PC-3 (cell line): ENCODE measurements around the gene CLSTN1.

Experiments
- CTCF ChIP-seq: fragments of 300-600 bp; sonication (generic); conservative IDR thresholded peaks from 2 replicates; pipeline ENCODE4 v1.5.1; 2017; ENCODE audit warnings: antibody characterized with exemption, low read depth, mild to moderate bottlenecking, low read length
- EZH2 ChIP-seq: fragments of 300-600 bp; sonication (generic); IDR thresholded peaks from one replicate; pipeline ENCODE4 v1.6.1; 2017; ENCODE audit warnings: antibody characterized with exemption, mild to moderate bottlenecking, low read length; ENCODE audit not compliant: unreplicated experiment
- EZH2phosphoT487 ChIP-seq: fragments of 300-600 bp; sonication (generic); IDR thresholded peaks from 2 replicates; pipeline ENCODE4 v1.6.1; 2018; ENCODE audit warnings: mild to moderate bottlenecking, antibody characterized with exemption, low read length, borderline replicate concordance

- no peak for TF ChIP-seq CTCF
- TF ChIP-seq EZH2: no peak
- no peak for TF ChIP-seq EZH2phosphoT487
Measured at GRCh38 chr1:9718006-9718680, 105.6 kb downstream of the CLSTN1 start.
